Fibroblast of lung (primary cell): ENCODE results near the gene SMIM13. TPM values are rescaled to one million over a fixed set of nuclear protein-coding genes. Genes with fewer than 3 reads are reported as not detected.

ENCODE experiments used
- DNase-seq, 2 donors: peaks; one replicate each; pipeline versions ENCODE4 v3.0.0 to v3.0.0-alpha.2; 2010; ENCODE audit warnings: low read depth in 2 of 2
- H2AFZ ChIP-seq: 2 replicates; pipeline ENCODE4 v1.5.1; 2012; ENCODE audit warnings: low read length, control low read depth, inconsistent platforms
- H3K27ac ChIP-seq: 2 replicates; pipeline ENCODE4 v1.5.1; 2011; ENCODE audit warnings: low read length, control low read depth; ENCODE audit not compliant: insufficient read depth
- H3K27me3 ChIP-seq: 2 replicates; pipeline ENCODE4 v1.5.1; 2011; ENCODE audit warnings: mild to moderate bottlenecking, low read length; ENCODE audit not compliant: control insufficient read depth, insufficient read depth
- H3K36me3 ChIP-seq: 2 replicates; pipeline ENCODE4 v1.5.1; 2011; ENCODE audit warnings: low read length; ENCODE audit not compliant: control insufficient read depth, insufficient read depth
- H3K4me1 ChIP-seq: 2 replicates; pipeline ENCODE4 v1.5.1; 2011; ENCODE audit warnings: low read length; ENCODE audit not compliant: control insufficient read depth, insufficient read depth; ENCODE audit errors: extremely low read depth
- H3K4me2 ChIP-seq: 2 replicates; pipeline ENCODE4 v1.5.1; 2011; ENCODE audit warnings: low read length, control low read depth; ENCODE audit not compliant: insufficient read depth; ENCODE audit errors: extremely low read depth
- H3K4me3 ChIP-seq, 4 experiments: fragments of 200-600 bp in 1 of 4; sonication (generic) in 1 of 4; replicated peaks in 1 of 4; 2 replicates each; pipeline ENCODE4 v1.5.1; 2011 to 2016; ENCODE audit warnings: low read length in 4 of 4, low read depth in 3 of 4, mild to moderate bottlenecking in 3 of 4, control low read depth in 2 of 4, inconsistent platforms in 1 of 4, mixed read lengths in 1 of 4; ENCODE audit not compliant: insufficient read depth in 1 of 4; ENCODE audit errors: control extremely low read depth in 1 of 4
- H3K79me2 ChIP-seq: 2 replicates; pipeline ENCODE4 v1.5.1; 2012; ENCODE audit warnings: mild to moderate bottlenecking, low read length, inconsistent platforms; ENCODE audit not compliant: control insufficient read depth, insufficient read depth
- H3K9ac ChIP-seq: 2 replicates; pipeline ENCODE4 v1.5.1; 2011; ENCODE audit warnings: mild to moderate bottlenecking, low read length, control low read depth; ENCODE audit not compliant: insufficient read depth
- H3K9me3 ChIP-seq: 2 replicates; pipeline ENCODE4 v1.5.1; 2012; ENCODE audit warnings: low read depth, low read length; ENCODE audit not compliant: control insufficient read depth, insufficient read depth
- H4K20me1 ChIP-seq: 2 replicates; pipeline ENCODE4 v1.5.1; 2011; ENCODE audit warnings: low read length; ENCODE audit not compliant: control insufficient read depth, insufficient read depth; ENCODE audit errors: extremely low read depth
- CTCF ChIP-seq, 2 donors: IDR thresholded peaks in 1 of 2; conservative IDR thresholded peaks in 1 of 2; 1 replicate in 1 of 2; 2 replicates in 1 of 2; pipeline ENCODE4 v1.5.1; 2011 to 2012; ENCODE audit warnings: low read length in 2 of 2, control low read depth in 1 of 2, inconsistent platforms in 1 of 2, low read depth in 1 of 2, mild to moderate bottlenecking in 1 of 2
- EZH2 ChIP-seq: IDR thresholded peaks from 2 replicates; pipeline ENCODE4 v1.5.1; 2012; ENCODE audit warnings: low read length, control low read depth, mild to moderate bottlenecking; ENCODE audit errors: missing control alignments
- polyA plus RNA-seq, 2 donors: library from polyadenylated mRNA; depleted of rRNA in 1 of 2; stranded (reverse) in 1 of 2; unstranded in 1 of 2; fragments of >200 nt; gene quantifications; 2 replicates each; pipeline ENCODE4 v1.2.1, GENCODE V29; 2011 to 2012; ENCODE audit warnings: missing spikeins in 1 of 2
- total RNA-seq: library from RNA; depleted of rRNA; stranded (reverse); fragments of >200 nt; gene quantifications from 2 replicates; pipeline ENCODE4 v1.2.1, GENCODE V29; 2014

Gene SMIM13
- total and polyA plus RNA-seq, 2 donors (not counting 1 experiment from before 2014, with no cell fraction given) = 6.9 to 7.4 TPM

- DNase-seq = no peak
- H2AFZ ChIP-seq = no peak overlapping the region
- H3K4me2 ChIP-seq = no peak overlapping the region
- peaks cover 15% of the 10 kb centered on the region for H3K79me2 ChIP-seq
- no peaks in the 10 kb centered on the region for H3K36me3 ChIP-seq
- no peaks in the 10 kb centered on the region for H3K27me3 ChIP-seq
- TF ChIP-seq EZH2 = no peak
- no peak for TF ChIP-seq CTCF (conservative IDR thresholded peaks at IDR 0.05 in 1 of 2, IDR thresholded peaks at IDR 0.05 in 1 of 2; ENCODE audit: low read depth in 1 of 2, low read length in 2 of 2)
- H4K20me1 ChIP-seq = no peaks in the 10 kb centered on the region
- no peak overlapping the region for H3K27ac ChIP-seq
- H3K4me3 ChIP-seq = no peak overlapping the region
- H3K9me3 ChIP-seq = no peaks in the 10 kb centered on the region
- no peaks in the 10 kb centered on the region for H3K4me1 ChIP-seq
- H3K9ac ChIP-seq = no peak overlapping the region
Observed at GRCh38 chr6:11123978-11124377, 30.3 kb downstream of the SMIM13 start.

GRCh38 chr6:11126876-11127275 is 33.2 kb downstream of the SMIM13 start:
- no peak overlapping the region for H3K9ac ChIP-seq
- TF ChIP-seq EZH2 = no peak
- no peak for TF ChIP-seq CTCF (conservative IDR thresholded peaks at IDR 0.05 in 1 of 2, IDR thresholded peaks at IDR 0.05 in 1 of 2; ENCODE audit: low read depth in 1 of 2, low read length in 2 of 2)
- H3K9me3 ChIP-seq = no peaks in the 10 kb centered on the region
- H3K27me3 ChIP-seq = no peaks in the 10 kb centered on the region
- H3K27ac ChIP-seq = no peak overlapping the region
- H4K20me1 ChIP-seq = no peaks in the 10 kb centered on the region
- no peak overlapping the region for H3K4me2 ChIP-seq
- no peaks in the 10 kb centered on the region for H3K36me3 ChIP-seq
- H3K4me3 ChIP-seq = no peak overlapping the region
- peaks cover 11% of the 10 kb centered on the region for H3K79me2 ChIP-seq
- peak in 1 of 2 donors; percentile 63 for DNase-seq
- H3K4me1 ChIP-seq = no peaks in the 10 kb centered on the region
- H2AFZ ChIP-seq = no peak overlapping the region

GRCh38 chr6:11128608-11129007 is 35.0 kb downstream of the SMIM13 start:
- no peaks in the 10 kb centered on the region for H3K4me1 ChIP-seq
- no peak for TF ChIP-seq CTCF (conservative IDR thresholded peaks at IDR 0.05 in 1 of 2, IDR thresholded peaks at IDR 0.05 in 1 of 2; ENCODE audit: low read depth in 1 of 2, low read length in 2 of 2)
- TF ChIP-seq EZH2 = no peak
- no peaks in the 10 kb centered on the region for H3K9me3 ChIP-seq
- H3K36me3 ChIP-seq = no peaks in the 10 kb centered on the region
- no peak overlapping the region for H3K4me2 ChIP-seq
- H2AFZ ChIP-seq = no peak overlapping the region
- no peak overlapping the region for H3K27ac ChIP-seq
- peaks cover 7% of the 10 kb centered on the region for H3K79me2 ChIP-seq
- DNase-seq = no peak
- no peak overlapping the region for H3K4me3 ChIP-seq
- H3K9ac ChIP-seq = no peak overlapping the region
- no peaks in the 10 kb centered on the region for H4K20me1 ChIP-seq
- no peaks in the 10 kb centered on the region for H3K27me3 ChIP-seq
